Measurements from ENCODE around the gene TNFRSF13B. TPM values are rescaled to one million over a fixed set of nuclear protein-coding genes. Genes with fewer than 3 reads are reported as not detected.

The TNFRSF13B gene
- total RNA-seq, 1 experiment from 2014 or later = 0.28 TPM

- no peak overlapping the region for H3K56ac ChIP-seq (ENCODE audit: insufficient read length, low read depth, low read length)
- no peaks in the 10 kb centered on the region; a peak in 2 of 5 replicates for H3K9me3 Mint-ChIP-seq
- H2BK20ac ChIP-seq (ENCODE audit: low read depth, low read length, poor library complexity, severe bottlenecking) = no peak overlapping the region
- no peaks in the 10 kb centered on the region; the same call in 1 of the 2 replicates for H3K27me3 Mint-ChIP-seq (ENCODE audit: low read depth)
- H2BK15ac ChIP-seq (ENCODE audit: low read depth, low read length) = no peak overlapping the region
- H3K79me2 ChIP-seq (ENCODE audit: insufficient read depth, low read length) = no peaks in the 10 kb centered on the region
- no peak overlapping the region for H2BK12ac ChIP-seq (ENCODE audit: insufficient read length, low read depth, low read length)
- H3T11ph ChIP-seq (ENCODE audit: low read length) = no peak overlapping the region
- no peak overlapping the region for H2BK5ac ChIP-seq (ENCODE audit: insufficient read length, low read length)
- H4K20me1 ChIP-seq (ENCODE audit: control insufficient read depth, insufficient read depth, insufficient read length) = no peaks in the 10 kb centered on the region
- H2AFZ ChIP-seq (ENCODE audit: low read length) = no peak overlapping the region
- peaks cover 2% of the 10 kb centered on the region for H3K23me2 ChIP-seq (ENCODE audit: insufficient read length, low read depth, low read length, poor library complexity, severe bottlenecking)
- H3K4me3 Mint-ChIP-seq = no peak overlapping the region
- no peak overlapping the region for H2BK120ac ChIP-seq (ENCODE audit: low read depth, low read length, poor library complexity, severe bottlenecking)
- no peaks in the 10 kb centered on the region for H3K4me1 ChIP-seq (ENCODE audit: insufficient read depth, low read length)
- no peak overlapping the region for H4K91ac ChIP-seq (ENCODE audit: insufficient read length, low read depth, low read length)
- no peak overlapping the region for H3K4ac ChIP-seq (ENCODE audit: low read depth, low read length)
- no peak overlapping the region for H3K4me2 ChIP-seq (ENCODE audit: insufficient read depth, insufficient read length, low read length)
- no peak for TF ChIP-seq CTCF (conservative IDR thresholded peaks at IDR 0.05)
- no peak overlapping the region for H4K8ac ChIP-seq (replicated peaks; ENCODE audit: insufficient read length, low read depth, low read length)
- H3K27ac ChIP-seq (ENCODE audit: insufficient read length, low read depth, low read length) = no peak overlapping the region
- no peak overlapping the region for H2AK5ac ChIP-seq (ENCODE audit: insufficient read length, low read length)
- no peaks in the 10 kb centered on the region for H3K27me3 ChIP-seq (ENCODE audit: insufficient read depth, low read length)
- no peak overlapping the region for H3K14ac ChIP-seq (ENCODE audit: insufficient read depth, low read length)
- no peak overlapping the region for H3K27ac Mint-ChIP-seq
- no peak overlapping the region for H3K18ac ChIP-seq (ENCODE audit: insufficient read length, low read depth, low read length)
- WGBS (ENCODE audit: extremely low coverage, insufficient read length, low lambda C conversion rate) = no CpG with 5 or more reads among the region's 13 CpGs
- H3K9me3 ChIP-seq (ENCODE audit: control insufficient read depth, low read depth, low read length) = no peaks in the 10 kb centered on the region
- H3K9ac ChIP-seq (ENCODE audit: extremely low read depth, insufficient read length, low read length) = no peak overlapping the region
- no peak overlapping the region for H3K23ac ChIP-seq (ENCODE audit: insufficient read length, low read depth, low read length)
- H3K4me1 Mint-ChIP-seq = peaks cover 6 to 22% of the 10 kb centered on the region in 2 experiments
- no peaks in the 10 kb centered on the region for H3K36me3 Mint-ChIP-seq (ENCODE audit: insufficient read depth in 1 of 3, low read depth in 3 of 3)
- no peaks in the 10 kb centered on the region for H3K79me1 ChIP-seq (ENCODE audit: insufficient read depth, low read depth, low read length, poor library complexity, severe bottlenecking)
- H4K5ac ChIP-seq (ENCODE audit: insufficient read length, low read depth, low read length) = no peak overlapping the region
- peak; percentile 23 for DNase-seq
Observed at GRCh38 chr17:16969931-16970906, 1.7 kb downstream of the TNFRSF13B start.

Data from H9 (cell line).